K562 (cell line): ENCODE data around the gene RALY. TPM values are rescaled to one million over a fixed set of nuclear protein-coding genes. Genes with fewer than 3 reads are reported as not detected.
"Not testable (repeated sequence)": the region's sequence is repeated elsewhere in the genome, so short reads cannot be mapped to it uniquely, and the experiment has no call there.

Source experiments
- ATAC-seq: fragments of 200-7000 bp; cut with Tn5 transposase; 3 replicates; pipeline ENCODE4 v1.9.1; 2020; ENCODE audit warnings: moderate library complexity
- BruUV-seq: library from RNA; stranded (reverse); fragments of 400-500 nt; replicated peaks from 2 replicates; lab custom pipeline; 2021; lab: Mats Ljungman, UMichigan
- CTCF ChIA-PET: fragments of 300-600 bp; formaldehyde crosslinking; extraction: SDS; loops from one replicate; lab custom pipeline; 2021; ENCODE audit warnings: low intra/inter-chr PET ratio; lab: Yijun Ruan, JAX
- POLR2A ChIA-PET: fragments of 300-600, 350-650 bp; sonication (Branson Sonifier 250); formaldehyde crosslinking; extraction: SDS; loops from one replicate; lab custom pipeline; 2021; ENCODE audit warnings: antibody characterized with exemption, inconsistent platforms; lab: Yijun Ruan, JAX
- DNase-seq, 4 experiments: peaks; one replicate each; pipeline versions ENCODE4 v3.0.0 to v3.0.0-alpha.2; 2011 to 2018; ENCODE audit warnings: low spot score in 3 of 4, mixed read lengths in 3 of 4; ENCODE audit errors: extremely low read depth in 1 of 4
- FAIRE-seq: peaks from 2 replicates; lab custom pipeline; 2011; peaks lifted over from hg19 to GRCh38; lab: Jason Lieb, UNC
- H2AFZ ChIP-seq: 2 replicates; pipeline ENCODE4 v1.6.0; 2011; ENCODE audit warnings: low read depth, low read length, control low read depth, inconsistent platforms
- H3K27ac ChIP-seq: fragments of 200-600 bp; 3 replicates; pipeline ENCODE4 v1.8.0; 2011; ENCODE audit warnings: low read depth, mild to moderate bottlenecking, control low read depth, inconsistent platforms, low read length, moderate library complexity, mixed read lengths; ENCODE audit errors: extremely low read depth
- H3K27me3 ChIP-seq, 2 experiments: fragments of 300-600 bp in 1 of 2; 2 replicates in 1 of 2; 3 replicates in 1 of 2; pipeline versions ENCODE4 v1.6.0 to v1.8.0; 2011; ENCODE audit warnings: inconsistent platforms in 2 of 2, low read length in 2 of 2, mild to moderate bottlenecking in 1 of 2, mixed read lengths in 1 of 2, moderate library complexity in 1 of 2; ENCODE audit not compliant: control insufficient read depth in 2 of 2, insufficient read depth in 2 of 2
- H3K36me3 ChIP-seq: fragments of 300-600 bp; 3 replicates; pipeline ENCODE4 v1.8.0; 2011; ENCODE audit warnings: mild to moderate bottlenecking, low read length, inconsistent platforms; ENCODE audit not compliant: control insufficient read depth, insufficient read depth
- H3K4me1 ChIP-seq, 2 experiments: fragments of 200-600 bp in 1 of 2; replicated peaks in 1 of 2; 2 replicates in 1 of 2; 3 replicates in 1 of 2; pipeline versions ENCODE4 v1.5.1 to v1.8.0; 2011; ENCODE audit warnings: inconsistent platforms in 2 of 2, low read length in 2 of 2, mild to moderate bottlenecking in 1 of 2, mixed read lengths in 1 of 2, moderate library complexity in 1 of 2; ENCODE audit not compliant: control insufficient read depth in 2 of 2, insufficient read depth in 2 of 2
- H3K4me2 ChIP-seq: 2 replicates; pipeline ENCODE4 v1.6.1; 2011; ENCODE audit warnings: low read length, control low read depth, inconsistent platforms, mixed read lengths; ENCODE audit not compliant: insufficient read depth
- H3K4me3 ChIP-seq: fragments of 200-600 bp; sonication (generic), shearing (Covaris generic); 2 replicates; pipeline ENCODE4 v1.5.1; 2016; ENCODE audit warnings: control low read depth, inconsistent platforms
- H3K79me2 ChIP-seq: fragments of 200-600 bp; 3 replicates; pipeline ENCODE4 v1.8.0; 2011; ENCODE audit warnings: low read length, inconsistent platforms; ENCODE audit not compliant: control insufficient read depth, insufficient read depth
- H3K9ac ChIP-seq, 2 experiments: 2 replicates each; pipeline versions ENCODE4 v1.6.0 to v1.6.1; 2011; ENCODE audit warnings: low read depth in 2 of 2, low read length in 2 of 2, control low read depth in 1 of 2, inconsistent platforms in 1 of 2, mild to moderate bottlenecking in 1 of 2, mixed read lengths in 1 of 2; ENCODE audit not compliant: insufficient read depth in 1 of 2
- H3K9me1 ChIP-seq: one replicate; pipeline ENCODE4 v1.6.0; 2011; ENCODE audit warnings: inconsistent platforms, mild to moderate bottlenecking, low read length, moderate library complexity; ENCODE audit not compliant: control insufficient read depth, insufficient read depth
- H3K9me3 ChIP-seq: replicated peaks from 2 replicates; pipeline ENCODE4 v1.5.1; 2011; ENCODE audit warnings: low read depth, low read length, inconsistent platforms; ENCODE audit not compliant: control insufficient read depth, insufficient read depth
- H4K20me1 ChIP-seq: replicated peaks from 2 replicates; pipeline ENCODE4 v1.6.1; 2011; ENCODE audit warnings: low read length, inconsistent platforms, mixed read lengths; ENCODE audit not compliant: control insufficient read depth, insufficient read depth
- CBFA2T2 ChIP-seq: fragments of 450-650 bp; conservative IDR thresholded peaks from 2 replicates; pipeline ENCODE4 v1.6.1; 2017; ENCODE audit warnings: mild to moderate bottlenecking
- CBFA2T3 ChIP-seq: fragments of 450-650 bp; IDR thresholded peaks from 2 replicates; pipeline ENCODE4 v1.6.1; 2017
- ZNF316 ChIP-seq: fragments of 450-650 bp; IDR thresholded peaks from 2 replicates; pipeline ENCODE4 v1.6.1; 2016
- WGBS: fragments of 100-300 bp; shearing (Covaris generic); methylation state at CpG from one replicate; pipeline ENCODE4 v1.1.6; 2016; ENCODE audit warnings: low coverage, mixed read lengths; ENCODE audit not compliant: insufficient coverage; ENCODE audit errors: missing lambda C conversion rate; 5-methylcytosine and 5-hydroxymethylcytosine counted together
- in situ Hi-C: fragments of 300-500 bp; cut with MboI; formaldehyde crosslinking; loops from 4 replicates; pipeline ENCODE4 v1.15.0; 2018; ENCODE audit warnings: inconsistent platforms, mixed read lengths
- intact Hi-C: fragments of 100-400 bp; cut with micrococcal nuclease; formaldehyde crosslinking; loops from 2 replicates; pipeline ENCODE4 v1.14.2; 2022
- microRNA-seq: library from miRNA; unstranded; fragments of <30 nt; microRNA quantifications from one replicate; pipeline ENCODE4, GENCODE V29; 2018; ENCODE audit warnings: borderline microRNAs expressed
- polyA plus RNA-seq, 8 experiments: library from polyadenylated mRNA; depleted of rRNA in 4 of 8; stranded (reverse) in 5 of 8; unstranded in 3 of 8; fragments of >200 nt; fragmentation: Nextera tagmentation in 2 of 8; fragmentation: Illumina TruSeq in 1 of 8; extraction: Ambion mirVana in 2 of 8; extraction: Trizol in 1 of 8; gene quantifications; 2 replicates each; pipeline versions ENCODE4 v1.2.1 to v1.2.3, GENCODE V29; 2011 to 2014; ENCODE audit warnings: inconsistent platforms in 1 of 8, missing spikeins in 1 of 8
- small RNA-seq: library from RNA; depleted of rRNA; stranded (forward); fragments of <200 nt; gene quantifications from one replicate; pipeline ENCODE3, GENCODE V24; 2014
- total RNA-seq, 7 experiments: library from RNA; depleted of rRNA in 6 of 7; stranded (reverse); fragments of >200 nt in 6 of 7; fragmentation: Illumina TruSeq in 2 of 7; extraction: Trizol in 2 of 7; gene quantifications; 2 replicates each; pipeline versions ENCODE4 v1.2.1 to v1.2.3, GENCODE V29; 2011 to 2021; ENCODE audit warnings: low replicate concordance in 1 of 7

Gene RALY
- total and polyA plus RNA-seq, 9 of the 15 experiments (the other 6 are each of a cell fraction or from before 2014, with no cell fraction given): 0.80 to 207 (median 128) TPM

DNA sequence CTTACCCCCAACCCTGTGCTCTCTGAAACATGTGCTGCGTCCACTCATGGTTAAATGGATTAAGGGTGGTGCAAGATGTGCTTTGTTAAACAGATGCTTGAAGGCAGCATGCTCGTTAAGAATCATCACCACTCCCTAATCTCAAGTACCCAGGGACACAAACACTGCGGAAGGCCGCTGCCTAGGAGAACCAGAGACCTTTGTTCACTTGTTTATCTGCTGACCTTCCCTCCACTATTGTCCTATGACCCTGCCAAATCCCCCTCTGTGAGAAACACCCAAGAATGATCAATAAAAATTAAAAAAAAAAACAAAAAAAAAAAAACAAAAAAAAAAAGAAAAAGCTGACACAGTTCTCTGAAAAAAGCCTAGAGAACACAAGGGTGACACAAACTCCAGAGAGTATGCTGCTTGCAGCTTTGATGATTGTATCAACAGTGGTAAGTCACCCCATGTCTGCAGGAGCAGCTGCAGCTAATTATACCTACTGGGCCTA lies 139.7 kb downstream of the RALY start:
- WGBS: 0% methylated on average over 1 of the region's 4 CpGs
- DNase-seq, intact Hi-C loops, H3K27ac ChIP-seq, H3K9ac ChIP-seq, H3K4me2 ChIP-seq, BruUV-seq, H3K27me3 ChIP-seq, H3K9me1 ChIP-seq, H3K79me2 ChIP-seq, H4K20me1 ChIP-seq, H2AFZ ChIP-seq, H3K4me3 ChIP-seq, FAIRE-seq, H3K36me3 ChIP-seq, in situ Hi-C loops, H3K9me3 ChIP-seq, ATAC-seq: not testable (repeated sequence)
- TF ChIP-seq CBFA2T3 (peak; percentile 30; the same call in 1 of the 2 replicates), CBFA2T2 (0 out of 2 replicates have a peak, but pooled peaks have one; percentile 27), ZNF316 (peak; percentile 36; the same call in 1 of the 2 replicates)
- H3K4me1 ChIP-seq: peaks cover 11 to 16% of the 10 kb centered on the region in 2 experiments
- POLR2A ChIA-PET: interaction anchor here (0.6 kb wide), 1 partner anchor 17 kb away, joined by 4 read pairs; no protein-coding TSS in a partner anchor
- CTCF ChIA-PET: interaction anchor here (0.7 kb wide), 1 partner anchor 455 kb away, joined by 4 read pairs; no protein-coding TSS in a partner anchor

Small RNA genes lying within 50 kb of the gene (microRNA-seq; reads per million reads assigned to microRNA genes)
- 0.55 reads per million for gene MIR4755

Small RNA genes lying within 50 kb of the gene (small RNA-seq; reads per million reads assigned to genes)
- gene MIR4755: 0.37 reads per million, percentile 6 among the genes with 10 or more reads in this experiment

Other genes starting within 250 kb of the RALY start
- gene CHMP4B, start 182.6 kb upstream of the RALY start, total RNA-seq (2014; rRNA removed): 35.4 and 39.2 TPM in 2 replicates
- 18.6 and 18.8 TPM in 2 replicates for gene CHMP4B, start 182.6 kb upstream of the RALY start, total RNA-seq (2014; rRNA removed; fragmentation: Illumina TruSeq; extraction: Trizol)
- gene CHMP4B, start 182.6 kb upstream of the RALY start, total RNA-seq (2015; rRNA removed; fragmentation: Illumina TruSeq; extraction: Trizol): 30.4 and 30.8 TPM in 2 replicates
- 43.9 and 45.1 TPM in 2 replicates for gene CHMP4B, start 182.6 kb upstream of the RALY start, total RNA-seq (2021)
- gene CHMP4B, start 182.6 kb upstream of the RALY start, polyA plus RNA-seq (2011; rRNA removed): 25.2 and 31.8 TPM in 2 replicates
- 55.9 and 61.8 TPM in 2 replicates for gene CHMP4B, start 182.6 kb upstream of the RALY start, polyA plus RNA-seq (2014; fragmentation: Illumina TruSeq; extraction: Trizol)
- gene CHMP4B, start 182.6 kb upstream of the RALY start, polyA plus RNA-seq (2014; fragmentation: Nextera tagmentation; extraction: Ambion mirVana): 1 to 10 TPM; 1.8 to 2.5 TPM
- 51.9 and 64.7 TPM in 2 replicates for gene CHMP4B, start 182.6 kb upstream of the RALY start, polyA plus RNA-seq (2014; rRNA removed)
- 120 and 135 TPM in 2 replicates for gene EIF2S2, start 118.3 kb downstream of the RALY start, total RNA-seq (2014; rRNA removed)
- gene EIF2S2, start 118.3 kb downstream of the RALY start, total RNA-seq (2014; rRNA removed; fragmentation: Illumina TruSeq; extraction: Trizol): 192 and 237 TPM in 2 replicates
- 154 and 159 TPM in 2 replicates for gene EIF2S2, start 118.3 kb downstream of the RALY start, total RNA-seq (2015; rRNA removed; fragmentation: Illumina TruSeq; extraction: Trizol)
- gene EIF2S2, start 118.3 kb downstream of the RALY start, total RNA-seq (2021): 114 and 118 TPM in 2 replicates
- 141 and 164 TPM in 2 replicates for gene EIF2S2, start 118.3 kb downstream of the RALY start, polyA plus RNA-seq (2011; rRNA removed)
- 210 and 220 TPM in 2 replicates for gene EIF2S2, start 118.3 kb downstream of the RALY start, polyA plus RNA-seq (2014; fragmentation: Illumina TruSeq; extraction: Trizol)
- 10 to 100 TPM; 79.7 to 92.3 TPM for gene EIF2S2, start 118.3 kb downstream of the RALY start, polyA plus RNA-seq (2014; fragmentation: Nextera tagmentation; extraction: Ambion mirVana)
- 139 and 154 TPM in 2 replicates for gene EIF2S2, start 118.3 kb downstream of the RALY start, polyA plus RNA-seq (2014; rRNA removed)
- not detected in 2 replicates for gene ASIP, start 247.5 kb downstream of the RALY start, total RNA-seq (2014; rRNA removed)
- gene ASIP, start 247.5 kb downstream of the RALY start, total RNA-seq (2014; rRNA removed; fragmentation: Illumina TruSeq; extraction: Trizol): not detected in 2 replicates
- gene ASIP, start 247.5 kb downstream of the RALY start, total RNA-seq (2015; rRNA removed; fragmentation: Illumina TruSeq; extraction: Trizol): not detected in 2 replicates
- not detected in 2 replicates for gene ASIP, start 247.5 kb downstream of the RALY start, total RNA-seq (2021)
- not detected in 2 replicates for gene ASIP, start 247.5 kb downstream of the RALY start, polyA plus RNA-seq (2011; rRNA removed)
- gene ASIP, start 247.5 kb downstream of the RALY start, polyA plus RNA-seq (2014; fragmentation: Illumina TruSeq; extraction: Trizol): not detected in 2 replicates
- not detected for gene ASIP, start 247.5 kb downstream of the RALY start, polyA plus RNA-seq (2014; fragmentation: Nextera tagmentation; extraction: Ambion mirVana)
- not detected in 2 replicates for gene ASIP, start 247.5 kb downstream of the RALY start, polyA plus RNA-seq (2014; rRNA removed)